Measurements from ENCODE around the gene CSNK1G3.

Gene CSNK1G3

GRCh38 chr5:123543438-123543837 is 31.5 kb downstream of the CSNK1G3 start:
- H2AFZ ChIP-seq (ENCODE audit: low read length), result no peak overlapping the region
- H3K27ac ChIP-seq (replicated peaks; ENCODE audit: low read length), result no peak overlapping the region
- H2BK12ac ChIP-seq (ENCODE audit: low read length), result no peak overlapping the region
- no peaks in the 10 kb centered on the region for H3K27me3 ChIP-seq (ENCODE audit: control insufficient read depth in 3 of 3, insufficient read depth in 3 of 3, low read depth in 1 of 3, low read length in 3 of 3)
- H3K79me1 ChIP-seq (ENCODE audit: low read depth, low read length), result peaks cover 2% of the 10 kb centered on the region
- no peak overlapping the region for H3K18ac ChIP-seq (ENCODE audit: low read length)
- H2BK15ac ChIP-seq (ENCODE audit: low read length), result no peak overlapping the region
- no peak overlapping the region for H3K23ac ChIP-seq (ENCODE audit: low read depth, low read length, poor library complexity)
- H3K4me1 ChIP-seq (ENCODE audit: control insufficient read depth in 2 of 2, insufficient read depth in 1 of 2, low read depth in 1 of 2, low read length in 2 of 2), result peaks cover 3 to 6% of the 10 kb centered on the region in 2 donors
- peaks cover 0 to 3% of the 10 kb centered on the region in 2 donors for H3K9me3 ChIP-seq (replicated peaks in 1 of 2; ENCODE audit: control insufficient read depth in 2 of 2, insufficient read depth in 1 of 2, low read depth in 1 of 2, low read length in 2 of 2)
- no peak overlapping the region for H4K8ac ChIP-seq (ENCODE audit: low read depth, low read length)
- H3K14ac ChIP-seq (ENCODE audit: low read length), result no peak overlapping the region
- H2BK120ac ChIP-seq (ENCODE audit: low read depth, low read length), result no peak overlapping the region
- no peak overlapping the region for H3K4me3 ChIP-seq (ENCODE audit: low read length in 2 of 2)
- no peak overlapping the region for H3K4me2 ChIP-seq (ENCODE audit: insufficient read depth, low read length, poor library complexity, severe bottlenecking)
- DNase-seq (ENCODE audit: low spot score), result no peak
- no CpG with 5 or more reads among the region's 3 CpGs for WGBS, 2 donors (ENCODE audit: extremely low coverage in 2 of 2, insufficient read length in 2 of 2, insufficient replicate concordance in 1 of 2)
- H3K36me3 ChIP-seq (replicated peaks in 1 of 2; ENCODE audit: control insufficient read depth in 2 of 2, insufficient read depth in 2 of 2, low read length in 2 of 2), result peaks cover 0 to 20% of the 10 kb centered on the region in 2 donors
- H3K4ac ChIP-seq (ENCODE audit: low read length), result no peak overlapping the region
- H3K9ac ChIP-seq (ENCODE audit: low read depth, low read length, poor library complexity), result no peak overlapping the region
- no peak overlapping the region for H2BK5ac ChIP-seq (ENCODE audit: low read length)
- no peak overlapping the region for H4K91ac ChIP-seq (ENCODE audit: low read depth, low read length, poor library complexity)
- no peak overlapping the region for H2AK5ac ChIP-seq (ENCODE audit: low read depth, low read length)

GRCh38 chr5:123545506-123545905 is 33.5 kb downstream of the CSNK1G3 start:
- Histone ChIP-seq H3K14ac (ENCODE audit: low read length) (no peak overlapping the region), H3K9me3 (replicated peaks in 1 of 2; ENCODE audit: control insufficient read depth in 2 of 2, insufficient read depth in 1 of 2, low read depth in 1 of 2, low read length in 2 of 2) (peaks cover 0 to 3% of the 10 kb centered on the region in 2 donors), H3K36me3 (replicated peaks in 1 of 2; ENCODE audit: control insufficient read depth in 2 of 2, insufficient read depth in 2 of 2, low read length in 2 of 2) (peaks cover 0 to 24% of the 10 kb centered on the region in 2 donors), H2BK120ac (ENCODE audit: low read depth, low read length) (no peak overlapping the region), H2BK12ac (ENCODE audit: low read length) (no peak overlapping the region), H3K4ac (ENCODE audit: low read length) (no peak overlapping the region), H3K27me3 (ENCODE audit: control insufficient read depth in 3 of 3, insufficient read depth in 3 of 3, low read depth in 1 of 3, low read length in 3 of 3) (no peaks in the 10 kb centered on the region), H2BK5ac (ENCODE audit: low read length) (no peak overlapping the region), H3K23ac (ENCODE audit: low read depth, low read length, poor library complexity) (no peak overlapping the region), H3K9ac (ENCODE audit: low read depth, low read length, poor library complexity) (no peak overlapping the region), H4K91ac (ENCODE audit: low read depth, low read length, poor library complexity) (no peak overlapping the region), H3K27ac (replicated peaks; ENCODE audit: low read length) (no peak overlapping the region), H3K4me2 (ENCODE audit: insufficient read depth, low read length, poor library complexity, severe bottlenecking) (no peak overlapping the region), H2AK5ac (ENCODE audit: low read depth, low read length) (no peak overlapping the region), H3K18ac (ENCODE audit: low read length) (no peak overlapping the region), H3K79me1 (ENCODE audit: low read depth, low read length) (peaks cover 3% of the 10 kb centered on the region), H4K8ac (ENCODE audit: low read depth, low read length) (no peak overlapping the region), H2BK15ac (ENCODE audit: low read length) (no peak overlapping the region), H2AFZ (ENCODE audit: low read length) (no peak overlapping the region), H3K4me3 (ENCODE audit: low read length in 2 of 2) (no peak overlapping the region), H3K4me1 (ENCODE audit: control insufficient read depth in 2 of 2, insufficient read depth in 1 of 2, low read depth in 1 of 2, low read length in 2 of 2) (peaks cover 0 to 2% of the 10 kb centered on the region in 2 donors)
- DNase-seq (ENCODE audit: low spot score), result no peak
- no CpG with 5 or more reads among the region's 7 CpGs for WGBS, 2 donors (ENCODE audit: extremely low coverage in 2 of 2, insufficient read length in 2 of 2, insufficient replicate concordance in 1 of 2)

- Histone ChIP-seq H3K4me2 (ENCODE audit: insufficient read depth, low read length, poor library complexity, severe bottlenecking) (no peak overlapping the region), H2BK5ac (ENCODE audit: low read length) (no peak overlapping the region), H3K27ac (replicated peaks; ENCODE audit: low read length) (no peak overlapping the region), H3K9me3 (replicated peaks in 1 of 2; ENCODE audit: control insufficient read depth in 2 of 2, insufficient read depth in 1 of 2, low read depth in 1 of 2, low read length in 2 of 2) (peaks cover 0 to 3% of the 10 kb centered on the region in 2 donors), H3K9ac (ENCODE audit: low read depth, low read length, poor library complexity) (no peak overlapping the region), H3K4ac (ENCODE audit: low read length) (no peak overlapping the region), H2BK12ac (ENCODE audit: low read length) (no peak overlapping the region), H3K79me1 (ENCODE audit: low read depth, low read length) (peaks cover 1% of the 10 kb centered on the region), H2AFZ (ENCODE audit: low read length) (no peak overlapping the region), H3K23ac (ENCODE audit: low read depth, low read length, poor library complexity) (no peak overlapping the region), H3K18ac (ENCODE audit: low read length) (no peak overlapping the region), H3K4me1 (ENCODE audit: control insufficient read depth in 2 of 2, insufficient read depth in 1 of 2, low read depth in 1 of 2, low read length in 2 of 2) (peaks cover 0 to 2% of the 10 kb centered on the region in 2 donors), H2BK120ac (ENCODE audit: low read depth, low read length) (no peak overlapping the region), H3K4me3 (ENCODE audit: low read length in 2 of 2) (no peak overlapping the region), H4K91ac (ENCODE audit: low read depth, low read length, poor library complexity) (no peak overlapping the region), H2BK15ac (ENCODE audit: low read length) (no peak overlapping the region), H3K27me3 (ENCODE audit: control insufficient read depth in 3 of 3, insufficient read depth in 3 of 3, low read depth in 1 of 3, low read length in 3 of 3) (no peaks in the 10 kb centered on the region), H3K14ac (ENCODE audit: low read length) (no peak overlapping the region), H4K8ac (ENCODE audit: low read depth, low read length) (no peak overlapping the region), H3K36me3 (replicated peaks in 1 of 2; ENCODE audit: control insufficient read depth in 2 of 2, insufficient read depth in 2 of 2, low read length in 2 of 2) (peaks cover 0 to 28% of the 10 kb centered on the region in 2 donors), H2AK5ac (ENCODE audit: low read depth, low read length) (no peak overlapping the region)
- no CpG with 5 or more reads among the region's 1 CpG for WGBS, 2 donors (ENCODE audit: extremely low coverage in 2 of 2, insufficient read length in 2 of 2, insufficient replicate concordance in 1 of 2)
- no peak for DNase-seq (ENCODE audit: low spot score)
Observed at GRCh38 chr5:123546657-123547056, 34.7 kb downstream of the CSNK1G3 start.

- no peak overlapping the region for H2BK5ac ChIP-seq (ENCODE audit: low read length)
Observed at GRCh38 chr5:123549256-123549904, 37.4 kb downstream of the CSNK1G3 start.

More at GRCh38 chr5:123549256-123549904, 37.4 kb downstream of the CSNK1G3 start:
- Histone ChIP-seq H3K27me3 (ENCODE audit: control insufficient read depth in 3 of 3, insufficient read depth in 3 of 3, low read depth in 1 of 3, low read length in 3 of 3) (no peaks in the 10 kb centered on the region), H2BK12ac (ENCODE audit: low read length) (no peak overlapping the region), H3K36me3 (replicated peaks in 1 of 2; ENCODE audit: control insufficient read depth in 2 of 2, insufficient read depth in 2 of 2, low read length in 2 of 2) (peaks cover 0 to 30% of the 10 kb centered on the region in 2 donors), H4K8ac (ENCODE audit: low read depth, low read length) (no peak overlapping the region), H2AFZ (ENCODE audit: low read length) (no peak overlapping the region), H3K4me3 (ENCODE audit: low read length in 2 of 2) (no peak overlapping the region), H3K18ac (ENCODE audit: low read length) (no peak overlapping the region), H3K9me3 (replicated peaks in 1 of 2; ENCODE audit: control insufficient read depth in 2 of 2, insufficient read depth in 1 of 2, low read depth in 1 of 2, low read length in 2 of 2) (peaks cover 0 to 3% of the 10 kb centered on the region in 2 donors), H3K79me1 (ENCODE audit: low read depth, low read length) (peaks cover 3% of the 10 kb centered on the region), H3K9ac (ENCODE audit: low read depth, low read length, poor library complexity) (no peak overlapping the region), H3K4me2 (ENCODE audit: insufficient read depth, low read length, poor library complexity, severe bottlenecking) (no peak overlapping the region), H2BK120ac (ENCODE audit: low read depth, low read length) (no peak overlapping the region), H3K27ac (replicated peaks; ENCODE audit: low read length) (no peak overlapping the region), H3K4me1 (ENCODE audit: control insufficient read depth in 2 of 2, insufficient read depth in 1 of 2, low read depth in 1 of 2, low read length in 2 of 2) (no peaks in the 10 kb centered on the region), H3K14ac (ENCODE audit: low read length) (no peak overlapping the region), H3K23ac (ENCODE audit: low read depth, low read length, poor library complexity) (no peak overlapping the region), H3K4ac (ENCODE audit: low read length) (no peak overlapping the region), H2AK5ac (ENCODE audit: low read depth, low read length) (no peak overlapping the region), H4K91ac (ENCODE audit: low read depth, low read length, poor library complexity) (no peak overlapping the region), H2BK15ac (ENCODE audit: low read length) (no peak overlapping the region)
- no peak for DNase-seq (ENCODE audit: low spot score)
- no CpG with 5 or more reads among the region's 3 CpGs for WGBS, 2 donors (ENCODE audit: extremely low coverage in 2 of 2, insufficient read length in 2 of 2, insufficient replicate concordance in 1 of 2)
